HepG2 (cell line): ENCODE results near the gene NT5C3B. TPM values are rescaled to one million over a fixed set of nuclear protein-coding genes. Genes with fewer than 3 reads are reported as not detected.
A peak's percentile ranks its signal among the peaks of the same experiment; 100 is the strongest.

Experiments used
- FOXP4 ChIP-seq: sonication (generic); formaldehyde crosslinking; IDR thresholded peaks from 2 replicates; pipeline ENCODE4 v1.4.0; 2020; ENCODE audit warnings: missing genetic modification reagents
- HNRNPL ChIP-seq: fragments of 200-400 bp; formaldehyde crosslinking; IDR thresholded peaks from 2 replicates; pipeline ENCODE4 v1.6.1; 2017; ENCODE audit warnings: mild to moderate bottlenecking, low read depth, low read length
- ISL2 ChIP-seq: sonication (generic); formaldehyde crosslinking; IDR thresholded peaks from 2 replicates; pipeline ENCODE4 v1.5.0; 2020; ENCODE audit warnings: missing genetic modification reagents
- MAFF ChIP-seq: IDR thresholded peaks from 2 replicates; pipeline ENCODE4 v1.6.1; 2011; ENCODE audit warnings: low read depth, low read length, improper control_type of control experiment
- MED1 ChIP-seq: sonication (generic); formaldehyde crosslinking; IDR thresholded peaks from 2 replicates; pipeline ENCODE4 v1.4.0; 2020; ENCODE audit warnings: missing genetic modification reagents
- MIXL1 ChIP-seq: IDR thresholded peaks from 2 replicates; pipeline ENCODE4 v1.6.1; 2016
- MYC ChIP-seq: sonication (generic); formaldehyde crosslinking; IDR thresholded peaks from 2 replicates; pipeline ENCODE4 v1.9.0; 2021; ENCODE audit warnings: missing genetic modification reagents, borderline replicate concordance
- MYNN ChIP-seq: sonication (generic); formaldehyde crosslinking; IDR thresholded peaks from 2 replicates; pipeline ENCODE4 v1.4.0; 2020; ENCODE audit warnings: mild to moderate bottlenecking, low read depth, missing genetic modification reagents
- MZF1 ChIP-seq: sonication (generic); formaldehyde crosslinking; IDR thresholded peaks from 2 replicates; pipeline ENCODE4 v1.8.1; 2023; ENCODE audit warnings: mild to moderate bottlenecking, missing genetic modification reagents, borderline replicate concordance
- RAD21 ChIP-seq: fragments of 450-650 bp; formaldehyde crosslinking; IDR thresholded peaks from 2 replicates; pipeline ENCODE4 v1.5.0; 2020; ENCODE audit warnings: mild to moderate bottlenecking
- SKI ChIP-seq: fragments of 450-650 bp; IDR thresholded peaks from one replicate; pipeline ENCODE4 v1.6.1; 2018; ENCODE audit warnings: mild to moderate bottlenecking; ENCODE audit not compliant: partially characterized antibody
- SNAPC5 ChIP-seq: sonication (generic); formaldehyde crosslinking; IDR thresholded peaks from 2 replicates; pipeline ENCODE4 v1.8.1; 2023; ENCODE audit warnings: mild to moderate bottlenecking, missing genetic modification reagents, borderline replicate concordance
- TAF15 ChIP-seq: fragments of 200-400 bp; formaldehyde crosslinking; IDR thresholded peaks from one replicate; pipeline ENCODE4 v1.6.1; 2018; ENCODE audit warnings: mild to moderate bottlenecking, low read depth, low read length; ENCODE audit not compliant: poor library complexity, severe bottlenecking
- TARDBP ChIP-seq: sonication (generic); formaldehyde crosslinking; IDR thresholded peaks from 2 replicates; pipeline ENCODE4 v1.8.0; 2022; ENCODE audit warnings: mild to moderate bottlenecking, missing genetic modification reagents
- TCF7 ChIP-seq: sonication (generic); IDR thresholded peaks from 2 replicates; pipeline ENCODE4 v1.6.1; 2016; ENCODE audit warnings: antibody characterized with exemption, low read depth
- ZBTB33 ChIP-seq: sonication (generic); formaldehyde crosslinking; IDR thresholded peaks from 2 replicates; pipeline ENCODE4 v1.4.0; 2020; ENCODE audit warnings: missing genetic modification reagents
- ZBTB42 ChIP-seq: sonication (generic); formaldehyde crosslinking; IDR thresholded peaks from 2 replicates; pipeline ENCODE4 v1.5.0; 2020; ENCODE audit warnings: mild to moderate bottlenecking, missing genetic modification reagents
- ZNF180 ChIP-seq: sonication (generic); formaldehyde crosslinking; IDR thresholded peaks from 2 replicates; pipeline ENCODE4 v1.4.0; 2020; ENCODE audit warnings: low read depth, missing genetic modification reagents, borderline replicate concordance
- ZNF382 ChIP-seq: sonication (generic); formaldehyde crosslinking; IDR thresholded peaks from 2 replicates; pipeline ENCODE4 v1.5.0; 2020; ENCODE audit warnings: missing genetic modification reagents, mild to moderate bottlenecking, borderline replicate concordance
- ZNF574 ChIP-seq: sonication (generic); formaldehyde crosslinking; IDR thresholded peaks from 2 replicates; pipeline ENCODE4 v1.4.0; 2020; ENCODE audit warnings: missing genetic modification reagents
- ZNF616 ChIP-seq: sonication (generic); formaldehyde crosslinking; IDR thresholded peaks from 2 replicates; pipeline ENCODE4 v1.5.0; 2020; ENCODE audit warnings: low read depth, mild to moderate bottlenecking, missing genetic modification reagents
- ZNF691 ChIP-seq: sonication (generic); formaldehyde crosslinking; IDR thresholded peaks from 2 replicates; pipeline ENCODE4 v1.4.0; 2020; ENCODE audit warnings: missing genetic modification reagents, low read depth, mild to moderate bottlenecking, borderline replicate concordance
- ZNF879 ChIP-seq: sonication (generic); formaldehyde crosslinking; IDR thresholded peaks from 2 replicates; pipeline ENCODE4 v1.8.1; 2023; ENCODE audit warnings: missing genetic modification reagents
- ZNF883 ChIP-seq: sonication (generic); formaldehyde crosslinking; IDR thresholded peaks from 2 replicates; pipeline ENCODE4 v1.5.1; 2020; ENCODE audit warnings: mild to moderate bottlenecking, missing genetic modification reagents; ENCODE audit errors: not compliant biosample characterization
- polyA plus RNA-seq, 8 experiments: library from polyadenylated mRNA; depleted of rRNA in 3 of 8; stranded (reverse) in 7 of 8; unstranded in 1 of 8; fragments of >200 nt; fragmentation: Illumina TruSeq in 4 of 8; extraction: Trizol in 4 of 8; gene quantifications; 2 replicates each; pipeline versions ENCODE4 v1.2.1 to v1.2.3, GENCODE V29; 2011 to 2016; ENCODE audit warnings: low read depth in 4 of 8, missing spikeins in 1 of 8, mixed read lengths in 1 of 8; ENCODE audit not compliant: insufficient read depth in 1 of 8
- total RNA-seq, 5 experiments: library from RNA; depleted of rRNA; stranded (reverse); fragments of >200 nt; fragmentation: Illumina TruSeq; extraction: Trizol; gene quantifications; 2 replicates each; pipeline ENCODE4 v1.2.3, GENCODE V29; 2016; ENCODE audit warnings: low read depth in 1 of 5

Gene NT5C3B
- total and polyA plus RNA-seq, 2 of the 13 experiments (the other 11 are each of a cell fraction or from before 2014, with no cell fraction given), result 104 to 126 TPM

- TF ChIP-seq FOXP4 (CRISPR knock-in tag) (no peak), RAD21 (CRISPR knock-in tag) (peak; percentile 87), ZNF574 (CRISPR knock-in tag) (peak; percentile 48), ZNF879 (CRISPR knock-in tag) (no peak), MYC (CRISPR knock-in tag) (peak; percentile 70; the same call in 1 of the 2 replicates), ZBTB42 (CRISPR knock-in tag) (peak; percentile 70), SKI (no peak), ZNF883 (peak; percentile 4), ZNF616 (0 out of 2 replicates have a peak, but pooled peaks have one; percentile 10), ISL2 (no peak), ZNF691 (CRISPR knock-in tag) (peak; percentile 17; the same call in 1 of the 2 replicates), MIXL1 (no peak), ZNF382 (CRISPR knock-in tag) (no peak), SNAPC5 (CRISPR knock-in tag) (no peak), TARDBP (CRISPR knock-in tag) (0 out of 2 replicates have a peak, but pooled peaks have one; percentile 31), MYNN (CRISPR knock-in tag) (0 out of 2 replicates have a peak, but pooled peaks have one; percentile 5), MAFF (no peak), TCF7 (no peak), TAF15 (no peak), HNRNPL (peak; percentile 80; the same call in 1 of the 2 replicates), ZNF180 (no peak), MZF1 (CRISPR knock-in tag) (0 out of 2 replicates have a peak, but pooled peaks have one; percentile 31), ZBTB33 (CRISPR knock-in tag) (peak; percentile 74; the same call in 1 of the 2 replicates), MED1 (no peak)
These were observed 58.9 kb downstream of the NT5C3B start (continued) for GRCh38 chr17:41777157-41777573.
